Stomach smooth muscle (tissue), 2 donors: ENCODE data around the gene TOR1AIP2.

ENCODE experiments used
- H3K27ac ChIP-seq: one replicate; pipeline ENCODE4 v1.7.0; 2013; ENCODE audit warnings: mild to moderate bottlenecking, low read length, inconsistent platforms
- H3K27me3 ChIP-seq, 2 donors: one replicate each; pipeline ENCODE4 v1.7.0; 2013; ENCODE audit warnings: low read length in 2 of 2; ENCODE audit not compliant: insufficient read depth in 2 of 2, control insufficient read depth in 1 of 2
- H3K36me3 ChIP-seq, 2 donors: one replicate each; pipeline ENCODE4 v1.7.0; 2013; ENCODE audit warnings: low read length in 2 of 2; ENCODE audit not compliant: control insufficient read depth in 2 of 2, insufficient read depth in 2 of 2
- H3K4me1 ChIP-seq: one replicate; pipeline ENCODE4 v1.7.0; 2013; ENCODE audit warnings: low read length; ENCODE audit not compliant: control insufficient read depth, insufficient read depth
- H3K4me3 ChIP-seq, 2 donors: one replicate each; pipeline ENCODE4 v1.7.0; 2013; ENCODE audit warnings: low read length in 2 of 2
- H3K9ac ChIP-seq, 2 donors: one replicate each; pipeline ENCODE4 v1.7.0; 2013; ENCODE audit warnings: low read length in 2 of 2, mild to moderate bottlenecking in 1 of 2
- H3K9me3 ChIP-seq, 2 donors: one replicate each; pipeline ENCODE4 v1.7.0; 2013; ENCODE audit warnings: low read length in 2 of 2; ENCODE audit not compliant: control insufficient read depth in 2 of 2
- donor health status: healthy.
- donor health status: Pancreatic carcinoma.

The TOR1AIP2 gene

GRCh38 chr1:179824265-179824664 is 53.3 kb downstream of the TOR1AIP2 start:
- H3K27me3 ChIP-seq: peaks cover 0 to 5% of the 10 kb centered on the region in 2 donors
- H3K9ac ChIP-seq: no peak overlapping the region
- no peaks in the 10 kb centered on the region for H3K4me1 ChIP-seq
- H3K9me3 ChIP-seq: no peaks in the 10 kb centered on the region
- H3K4me3 ChIP-seq: no peak overlapping the region
- no peaks in the 10 kb centered on the region for H3K36me3 ChIP-seq
- no peak overlapping the region for H3K27ac ChIP-seq

GRCh38 chr1:179823693-179824092 is 53.9 kb downstream of the TOR1AIP2 start:
- Histone ChIP-seq H3K27me3 (peaks cover 0 to 2% of the 10 kb centered on the region in 2 donors), H3K9ac (no peak overlapping the region), H3K36me3 (no peaks in the 10 kb centered on the region), H3K4me1 (peaks cover 2% of the 10 kb centered on the region), H3K4me3 (no peak overlapping the region), H3K27ac (no peak overlapping the region), H3K9me3 (no peaks in the 10 kb centered on the region)

- Histone ChIP-seq H3K27ac (no peak overlapping the region), H3K4me3 (no peak overlapping the region), H3K9me3 (no peaks in the 10 kb centered on the region), H3K4me1 (peaks cover 5% of the 10 kb centered on the region), H3K9ac (no peak overlapping the region), H3K27me3 (peaks cover 1 to 2% of the 10 kb centered on the region in 2 donors), H3K36me3 (no peaks in the 10 kb centered on the region)
Measured at GRCh38 chr1:179822065-179822464, 55.5 kb downstream of the TOR1AIP2 start.

GRCh38 chr1:179821524-179821923 is 56.1 kb downstream of the TOR1AIP2 start:
- Histone ChIP-seq H3K9me3 (no peaks in the 10 kb centered on the region), H3K4me3 (no peak overlapping the region), H3K4me1 (peaks cover 5% of the 10 kb centered on the region), H3K36me3 (no peaks in the 10 kb centered on the region), H3K27me3 (peaks cover 2% of the 10 kb centered on the region in 2 donors), H3K27ac (no peak overlapping the region), H3K9ac (no peak overlapping the region)

GRCh38 chr1:179820226-179820970 is 57.2 kb downstream of the TOR1AIP2 start:
- H3K4me1 ChIP-seq: peaks cover 10% of the 10 kb centered on the region
- H3K36me3 ChIP-seq: no peaks in the 10 kb centered on the region
- H3K27ac ChIP-seq: no peak overlapping the region
- H3K9ac ChIP-seq: no peak overlapping the region
- H3K9me3 ChIP-seq: no peaks in the 10 kb centered on the region
- peaks cover 2% of the 10 kb centered on the region in 2 donors for H3K27me3 ChIP-seq
- H3K4me3 ChIP-seq: no peak overlapping the region

GRCh38 chr1:179818743-179819173 is 58.8 kb downstream of the TOR1AIP2 start:
- Histone ChIP-seq H3K4me1 (peaks cover 22% of the 10 kb centered on the region), H3K4me3 (no peak overlapping the region), H3K9me3 (no peaks in the 10 kb centered on the region), H3K27me3 (peaks cover 2% of the 10 kb centered on the region in 2 donors), H3K27ac (no peak overlapping the region), H3K36me3 (no peaks in the 10 kb centered on the region), H3K9ac (no peak overlapping the region)

- H3K9me3 ChIP-seq: no peaks in the 10 kb centered on the region
- no peak overlapping the region for H3K4me3 ChIP-seq
- H3K27me3 ChIP-seq: peaks cover 2% of the 10 kb centered on the region in 2 donors
- no peak overlapping the region for H3K9ac ChIP-seq
- no peaks in the 10 kb centered on the region for H3K36me3 ChIP-seq
- H3K27ac ChIP-seq: no peak overlapping the region
- H3K4me1 ChIP-seq: peaks cover 22% of the 10 kb centered on the region
Measured at GRCh38 chr1:179818260-179818659, 59.3 kb downstream of the TOR1AIP2 start.

- no peak overlapping the region for H3K4me3 ChIP-seq
- H3K4me1 ChIP-seq: peaks cover 22% of the 10 kb centered on the region
- no peak overlapping the region for H3K27ac ChIP-seq
- no peak overlapping the region for H3K9ac ChIP-seq
- H3K9me3 ChIP-seq: no peaks in the 10 kb centered on the region
- no peaks in the 10 kb centered on the region for H3K36me3 ChIP-seq
- H3K27me3 ChIP-seq: peaks cover 2% of the 10 kb centered on the region in 2 donors
Measured at GRCh38 chr1:179817789-179818188, 59.8 kb downstream of the TOR1AIP2 start.

GRCh38 chr1:179817056-179817455 is 60.5 kb downstream of the TOR1AIP2 start:
- peaks cover 2% of the 10 kb centered on the region in 2 donors for H3K27me3 ChIP-seq
- H3K36me3 ChIP-seq: no peaks in the 10 kb centered on the region
- no peaks in the 10 kb centered on the region for H3K9me3 ChIP-seq
- no peak overlapping the region for H3K27ac ChIP-seq
- no peak overlapping the region for H3K9ac ChIP-seq
- H3K4me1 ChIP-seq: peaks cover 22% of the 10 kb centered on the region
- H3K4me3 ChIP-seq: no peak overlapping the region

- H3K9me3 ChIP-seq: no peaks in the 10 kb centered on the region
- H3K4me3 ChIP-seq: no peak overlapping the region
- no peaks in the 10 kb centered on the region for H3K36me3 ChIP-seq
- peaks cover 2% of the 10 kb centered on the region in 2 donors for H3K27me3 ChIP-seq
- no peak overlapping the region for H3K9ac ChIP-seq
- peaks cover 22% of the 10 kb centered on the region for H3K4me1 ChIP-seq
- no peak overlapping the region for H3K27ac ChIP-seq
Measured at GRCh38 chr1:179816196-179816960, 61.2 kb downstream of the TOR1AIP2 start.

- Histone ChIP-seq H3K4me3 (peak overlapping the region in 1 of 2 donors; percentile 79), H3K27me3 (peaks cover 1 to 2% of the 10 kb centered on the region in 2 donors), H3K27ac (no peak overlapping the region), H3K9me3 (no peaks in the 10 kb centered on the region), H3K4me1 (peaks cover 22% of the 10 kb centered on the region), H3K9ac (no peak overlapping the region), H3K36me3 (no peaks in the 10 kb centered on the region)
Measured at GRCh38 chr1:179815641-179816040, 62.0 kb downstream of the TOR1AIP2 start.
